ENCODE results near the gene KLLN. TPM values are rescaled to one million over a fixed set of nuclear protein-coding genes. Genes with fewer than 3 reads are reported as not detected.

KLLN gene
- total and polyA plus RNA-seq, 2 of the 8 experiments (the other 6 are each of a cell fraction or from before 2014, with no cell fraction given) = 0.24 to 0.73 TPM

- no peaks in the 10 kb centered on the region; the same call in 1 of the 2 replicates for H3K23me2 ChIP-seq (ENCODE audit: low read depth, low read length)
- no peak overlapping the region for H3K4me3 ChIP-seq (ENCODE audit: extremely low read depth in 1 of 4, insufficient read depth in 2 of 4, low read depth in 3 of 4, low read length in 4 of 4)
- no peak overlapping the region for H2AFZ ChIP-seq (ENCODE audit: low read length)
- peaks cover 0 to 12% (median 3%) of the 10 kb centered on the region in 4 experiments; a peak in 2 of 8 replicates for H3K36me3 ChIP-seq (ENCODE audit: control insufficient read depth in 2 of 4, insufficient read depth in 4 of 4, low read length in 3 of 4)
- no peak overlapping the region for H2BK15ac ChIP-seq (ENCODE audit: low read length)
- H4K8ac ChIP-seq (ENCODE audit: extremely low read depth, insufficient read depth, low read length) = no peak overlapping the region
- no peaks in the 10 kb centered on the region for H3K4me1 ChIP-seq (replicated peaks in 1 of 4; ENCODE audit: control insufficient read depth in 3 of 4, insufficient read depth in 4 of 4, low read length in 3 of 4)
- no peak overlapping the region for H3K18ac ChIP-seq (ENCODE audit: extremely low read depth, low read length)
- ChIA-PET CTCF (ENCODE audit: partially characterized antibody) (no interaction called here), POLR2A (ENCODE audit: partially characterized antibody) (no interaction called here)
- no peak overlapping the region for H3K9ac ChIP-seq (replicated peaks in 1 of 4; ENCODE audit: extremely low read depth in 1 of 4, low read depth in 3 of 4, low read length in 3 of 4)
- H3K9me3 ChIP-seq (ENCODE audit: insufficient read depth in 2 of 2, low read depth in 1 of 2, low read length in 1 of 2) = 0 out of 4 replicates have a peak, but pooled peaks cover 0 to 2% of the 10 kb centered on the region in 2 experiments
- no peak overlapping the region for H2BK120ac ChIP-seq (replicated peaks; ENCODE audit: low read depth, low read length)
- H3K4me2 ChIP-seq (ENCODE audit: insufficient read depth in 1 of 2, low read depth in 2 of 2, low read length in 2 of 2) = no peak overlapping the region
- H2BK20ac ChIP-seq (ENCODE audit: low read length) = no peak overlapping the region
- no peak for TF ChIP-seq FOSL1 (IDR thresholded peaks at IDR 0.05; ENCODE audit: insufficient read depth, low read depth, low read length)
- no peaks in the 10 kb centered on the region for H3K27me3 ChIP-seq (replicated peaks in 1 of 4; ENCODE audit: control insufficient read depth in 3 of 4, extremely low read depth in 1 of 4, insufficient read depth in 3 of 4, low read length in 3 of 4)
- H3K56ac ChIP-seq (replicated peaks; ENCODE audit: insufficient read length, low read depth, low read length) = no peak overlapping the region
- no peaks in the 10 kb centered on the region for H3K79me1 ChIP-seq (ENCODE audit: low read depth, low read length)
- no peak overlapping the region for H4K91ac ChIP-seq (replicated peaks; ENCODE audit: insufficient read length, low read length)
- 65% methylated on average over 1 of the region's 1 CpG; no CpG with 5 or more reads in 1 of the 2 experiments for WGBS, 2 experiments (ENCODE audit: extremely low coverage in 1 of 2, insufficient coverage in 1 of 2, insufficient read length in 1 of 2, insufficient replicate concordance in 2 of 2, low coverage in 1 of 2, low lambda C conversion rate in 2 of 2, missing lambda C conversion rate in 1 of 2)
- no peak overlapping the region for H3K27ac ChIP-seq (ENCODE audit: low read depth, low read length)
- H3K23ac ChIP-seq (ENCODE audit: insufficient read length) = no peak overlapping the region
- no peak overlapping the region for H3K14ac ChIP-seq (ENCODE audit: insufficient read length)
- H4K5ac ChIP-seq (ENCODE audit: insufficient read length, low read depth, low read length) = no peak overlapping the region
- H2AK5ac ChIP-seq (ENCODE audit: low read depth, low read length) = no peak overlapping the region
- no peak overlapping the region for H2BK12ac ChIP-seq (ENCODE audit: low read depth, low read length)
- DNase-seq (ENCODE audit: low read depth in 1 of 2, low spot score in 2 of 2) (no peak), FAIRE-seq (no peak)
- H4K20me1 ChIP-seq (replicated peaks in 1 of 2; ENCODE audit: control insufficient read depth in 1 of 2, insufficient read depth in 2 of 2, low read length in 2 of 2) = peaks cover 0 to 2% of the 10 kb centered on the region in 2 experiments
- peaks cover 0 to 76% of the 10 kb centered on the region in 2 experiments; a peak in 3 of 4 replicates for H3K79me2 ChIP-seq (ENCODE audit: control insufficient read depth in 1 of 2, insufficient read depth in 2 of 2, low read length in 2 of 2)
- H3K4ac ChIP-seq (replicated peaks; ENCODE audit: insufficient read length, low read depth, low read length) = no peak overlapping the region
- H2BK5ac ChIP-seq (ENCODE audit: low read depth, low read length) = no peak overlapping the region
These were observed 32.1 kb upstream of the KLLN start for GRCh38 chr10:87895430-87895829.
